Right lobe of liver (tissue), 4 donors: ENCODE data around the gene SUGCT.

Source experiments
- CTCF ChIP-seq, 4 donors: fragments of 200-600 bp in 3 of 4; fragments of 450-650 bp in 1 of 4; IDR thresholded peaks; one replicate each; pipeline versions ENCODE4 v1.5.1 to v1.8.0; 2016 to 2022; ENCODE audit warnings: antibody characterized with exemption in 4 of 4, mild to moderate bottlenecking in 2 of 4
- POLR2A ChIP-seq: fragments of 450-650 bp; IDR thresholded peaks from one replicate; pipeline ENCODE4 v1.6.1; 2017; ENCODE audit warnings: antibody characterized with exemption, mild to moderate bottlenecking
- donor health status: DM: no; HTN: no; CAD: no.
- donor health status: DM: no; HTN: no; CAD: no.
- donor health status: DM: no; HTN: yes; CAD: no.

DNA sequence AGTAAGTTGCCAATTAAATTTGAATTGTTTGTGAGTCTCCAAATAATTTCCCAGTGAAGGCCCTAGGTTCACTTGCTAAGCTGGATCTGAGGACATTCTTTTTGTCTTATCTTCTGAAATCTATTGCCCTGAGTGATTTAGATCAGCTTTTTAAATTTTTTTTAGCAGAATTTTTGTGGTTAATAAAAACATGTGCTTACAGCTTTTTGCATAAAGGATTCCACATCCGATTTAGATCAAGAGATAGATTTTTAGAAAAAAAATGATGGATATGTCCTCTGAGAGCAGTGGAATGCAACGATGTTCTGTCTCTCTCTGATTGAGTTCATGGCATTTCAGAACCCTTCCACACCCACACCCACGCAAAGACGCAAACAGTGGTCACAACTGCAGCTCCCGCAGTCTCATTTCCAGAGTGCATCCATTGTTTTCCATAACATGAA lies 358.8 kb downstream of the SUGCT start:
- TF ChIP-seq CTCF (IDR thresholded peaks at IDR 0.05) (no peak), POLR2A (no peak)
